ENCODE measurements around the gene TMEM131L.
"Not testable (repeated sequence)": the region's sequence is repeated elsewhere in the genome, so short reads cannot be mapped to it uniquely, and the experiment has no call there.

Gene TMEM131L

GRCh38 chr4:153466081-153466948, at the start of gene TMEM131L:
TMEM131L (plus strand) TSS chr4:153466360; CDS start chr4:153466398, 38 bp downstream.
- peak; percentile 74 for DNase-seq (ENCODE audit: low spot score)

- DNase-seq (ENCODE audit: low spot score) = not testable (repeated sequence)
Measured at GRCh38 chr4:153416456-153416855, 49.7 kb upstream of the TMEM131L start.

DNA sequence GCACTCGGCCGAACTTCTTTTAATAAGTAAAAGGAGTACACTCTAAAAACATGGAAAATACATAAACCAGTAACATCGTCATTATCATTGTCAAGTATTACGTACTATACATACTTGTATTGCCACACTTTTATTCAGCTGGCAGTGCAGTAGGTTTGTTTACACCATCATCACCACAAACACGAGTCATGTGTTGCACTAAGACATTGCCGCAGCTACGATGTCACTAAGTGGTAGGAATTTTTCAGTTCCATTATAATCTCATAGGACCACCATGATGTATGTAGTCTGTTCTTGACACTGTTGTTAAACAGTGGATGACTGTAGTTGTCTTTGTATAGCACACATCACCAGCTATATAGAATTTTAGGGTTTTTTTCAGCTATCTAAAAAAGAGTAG, 48.0 kb upstream of the TMEM131L start:
- DNase-seq (ENCODE audit: low spot score) = no peak

- no peak for DNase-seq (ENCODE audit: low spot score)
Measured at GRCh38 chr4:153418558-153418957, 47.6 kb upstream of the TMEM131L start.

GRCh38 chr4:153419029-153419428, 47.1 kb upstream of the TMEM131L start:
- DNase-seq (ENCODE audit: low spot score) = no peak

- DNase-seq (ENCODE audit: low spot score) = no peak
Measured at GRCh38 chr4:153419673-153420278, 46.4 kb upstream of the TMEM131L start.

GRCh38 chr4:153420361-153420760, 45.8 kb upstream of the TMEM131L start:
- no peak for DNase-seq (ENCODE audit: low spot score)

DNA sequence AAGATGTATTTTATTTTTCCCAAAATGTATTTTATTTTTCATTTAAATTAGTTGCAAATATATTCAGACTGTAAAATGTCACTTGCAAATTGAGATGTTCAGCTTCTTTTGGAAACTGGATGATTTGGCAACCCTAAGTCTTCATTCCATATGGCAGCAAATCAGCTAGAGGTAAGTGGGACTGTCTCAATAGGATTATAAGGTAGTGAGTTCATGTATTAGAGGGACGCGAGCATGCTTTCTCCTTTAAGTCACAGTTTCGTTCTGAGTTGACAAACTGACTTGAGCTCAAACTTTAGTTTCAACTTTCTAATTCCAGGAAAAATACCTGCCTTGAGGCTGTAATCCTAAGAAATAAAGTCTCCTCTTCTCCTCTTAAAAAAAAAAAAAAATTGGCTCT, 44.2 kb upstream of the TMEM131L start:
- no peak for DNase-seq (ENCODE audit: low spot score)

- no peak for DNase-seq (ENCODE audit: low spot score)
Measured at GRCh38 chr4:153426207-153426885, 39.8 kb upstream of the TMEM131L start.

DNA sequence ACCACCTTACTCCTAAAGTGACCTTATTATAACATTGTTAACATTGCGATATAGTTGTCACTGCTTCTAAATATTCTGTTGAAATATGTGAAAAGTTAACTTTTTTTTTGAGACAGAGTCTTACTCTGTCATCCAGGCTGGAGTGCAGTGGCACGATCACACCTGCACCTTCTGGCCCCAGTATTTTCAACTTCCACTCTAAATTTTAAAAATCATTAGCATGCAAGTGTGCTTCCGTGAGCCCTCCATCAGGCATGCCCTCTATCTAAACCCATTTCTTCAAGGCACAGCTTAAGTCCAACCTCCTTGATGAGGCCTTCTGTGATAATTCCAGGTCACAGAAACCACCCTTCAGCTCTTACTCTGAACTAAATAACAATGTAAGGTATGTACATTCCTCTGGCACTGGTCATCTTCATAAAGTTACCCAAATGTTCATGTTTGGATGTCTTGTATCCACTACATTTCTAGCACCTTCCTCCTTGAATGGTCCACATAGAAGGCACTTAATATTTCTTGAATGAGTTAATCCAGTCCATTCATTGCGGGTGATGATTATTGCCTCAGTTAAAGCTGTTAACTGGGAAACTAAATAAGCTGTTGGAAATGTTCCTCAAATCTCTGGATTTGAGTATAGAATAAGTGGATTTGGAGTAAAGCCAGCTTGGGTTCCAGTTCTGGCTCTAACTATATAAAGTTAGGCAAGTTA, 38.6 kb upstream of the TMEM131L start:
- DNase-seq (ENCODE audit: low spot score) = no peak

- no peak for DNase-seq (ENCODE audit: low spot score)
Measured at GRCh38 chr4:153428941-153429475, 37.2 kb upstream of the TMEM131L start.

GRCh38 chr4:153432965-153433753, 33.0 kb upstream of the TMEM131L start:
- no peak for DNase-seq (ENCODE audit: low spot score)

DNA sequence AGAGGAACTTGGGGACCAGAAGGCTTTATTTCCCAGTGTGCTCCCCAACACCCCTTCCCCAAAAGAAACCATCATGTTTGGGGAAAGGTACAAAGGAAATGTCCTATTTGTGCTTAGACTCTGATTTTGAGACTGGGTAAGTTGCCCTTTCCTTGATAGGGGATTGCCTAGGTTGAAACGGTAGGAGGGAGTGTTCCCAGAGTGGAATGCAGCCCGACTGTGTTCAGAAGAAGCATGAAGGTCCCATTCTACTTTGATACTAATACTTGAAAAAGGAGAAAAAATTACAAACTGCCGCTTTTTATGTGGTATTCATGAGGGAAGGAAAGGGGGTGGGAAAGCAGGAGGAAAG, 32.4 kb upstream of the TMEM131L start:
- DNase-seq (ENCODE audit: low spot score) = no peak

- DNase-seq (ENCODE audit: low spot score) = no peak
Measured at GRCh38 chr4:153434190-153434589, 32.0 kb upstream of the TMEM131L start.

GRCh38 chr4:153438916-153439756, 27.0 kb upstream of the TMEM131L start:
- DNase-seq (ENCODE audit: low spot score) = no peak

DNA sequence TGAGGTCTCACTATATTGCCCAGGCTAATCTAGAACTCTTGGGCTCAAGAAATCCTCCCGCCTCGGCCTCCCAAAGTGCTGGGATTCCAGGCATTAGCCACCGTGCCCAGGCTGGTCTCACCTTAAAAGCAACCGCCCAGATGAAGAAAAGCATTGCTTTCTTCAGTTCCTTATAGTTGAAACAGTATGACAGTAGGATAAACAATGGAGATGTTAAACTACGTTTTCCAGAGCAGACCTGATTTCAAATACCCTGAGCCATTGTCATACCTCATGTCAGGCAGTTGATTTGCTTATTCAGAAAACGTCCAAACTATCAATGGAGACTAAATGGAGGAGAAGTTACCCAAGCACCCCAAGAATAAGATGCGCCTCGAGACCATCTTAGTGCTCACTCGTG, 26.3 kb upstream of the TMEM131L start:
- DNase-seq (ENCODE audit: low spot score) = no peak

DNA sequence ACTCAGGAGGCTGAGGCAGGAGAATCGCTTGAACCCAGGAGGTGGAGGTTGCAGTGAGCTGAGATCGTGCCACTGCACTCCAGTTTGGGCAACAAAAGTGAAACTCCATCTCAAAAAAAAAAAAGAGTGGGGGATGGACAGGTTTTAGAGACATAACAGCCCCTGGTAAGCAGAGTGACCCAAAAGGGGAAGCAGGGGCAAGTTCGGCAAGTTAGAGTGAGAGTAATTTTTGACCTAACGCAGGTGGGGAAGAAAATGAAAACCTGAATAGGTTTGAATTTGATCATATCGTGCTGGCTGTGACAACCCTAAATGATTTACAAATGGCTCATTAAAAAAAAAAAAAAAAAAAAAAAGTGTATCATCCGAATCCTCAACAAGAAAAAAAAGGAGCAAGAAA, 25.7 kb upstream of the TMEM131L start:
- DNase-seq (ENCODE audit: low spot score) = no peak

GRCh38 chr4:153447175-153447905, 18.8 kb upstream of the TMEM131L start:
- no peak for DNase-seq (ENCODE audit: low spot score)

DNA sequence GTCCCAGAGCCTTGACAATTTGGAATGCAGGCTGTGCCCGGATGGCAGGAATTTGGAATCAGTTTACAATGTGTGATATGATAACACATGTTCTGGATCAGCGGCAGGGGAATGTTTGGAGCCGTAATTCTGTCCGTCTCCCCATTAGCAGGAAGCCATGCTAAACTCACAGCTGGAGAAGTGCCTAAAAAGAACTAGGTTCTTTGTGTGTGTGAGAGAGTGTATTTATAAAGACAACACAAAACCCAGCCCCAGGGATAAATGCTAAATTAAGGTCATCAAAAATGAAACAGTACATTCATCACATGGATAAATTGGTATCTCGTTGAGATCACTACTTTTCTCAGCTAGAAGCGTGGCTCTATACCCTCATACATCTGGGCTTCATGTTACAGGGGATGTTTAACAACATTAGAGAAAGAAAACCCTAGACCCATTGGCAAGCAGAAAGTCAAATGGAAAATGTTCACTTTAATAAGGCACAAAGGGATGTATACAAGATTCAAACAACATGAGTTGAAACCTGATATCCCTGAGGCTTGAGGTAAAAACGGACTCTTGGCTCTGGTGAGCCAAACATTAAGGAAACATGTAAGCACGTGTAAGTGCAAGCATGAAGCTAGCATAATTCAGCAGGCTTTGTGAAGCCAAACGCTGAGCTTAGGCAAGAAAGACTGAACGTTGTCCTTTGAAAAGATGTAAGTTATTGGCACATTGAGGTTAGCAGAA, 18.0 kb upstream of the TMEM131L start:
- no peak for DNase-seq (ENCODE audit: low spot score)

All from putamen (tissue), 1 donor.